ENCODE measurements around the gene CUL4B. TPM values are rescaled to one million over a fixed set of nuclear protein-coding genes. Genes with fewer than 3 reads are reported as not detected.
"Not testable (repeated sequence)": the region's sequence is repeated elsewhere in the genome, so short reads cannot be mapped to it uniquely, and the experiment has no call there.

CUL4B gene
- total RNA-seq, 4 donors from 2014 or later = 18.6 to 47.2 (median 28.4) TPM

DNA sequence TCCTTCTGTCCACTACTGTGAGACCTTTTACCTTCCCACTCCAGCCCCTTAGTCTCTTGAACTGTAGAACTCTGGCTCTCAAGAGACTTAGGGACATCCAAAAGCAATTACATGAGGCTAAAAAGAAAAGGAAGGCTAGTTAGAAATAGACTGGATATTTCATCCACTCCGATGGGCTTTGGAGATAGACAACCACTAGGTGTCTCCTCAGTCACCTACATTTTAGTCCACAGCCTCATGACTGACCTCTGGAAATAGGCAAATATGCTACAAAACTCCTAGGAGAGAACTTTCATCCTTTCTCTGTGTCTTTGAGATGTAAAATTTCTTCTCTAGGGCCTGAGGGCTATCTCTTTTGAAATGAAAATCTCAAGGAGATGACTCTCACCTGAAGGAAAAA is 46.5 kb downstream of the CUL4B start:
- Histone ChIP-seq H3K9me3 (no peaks in the 10 kb centered on the region), H3K4me1 (no peaks in the 10 kb centered on the region), H3K27ac (no peak overlapping the region), H3K4me3 (no peak overlapping the region), H3K36me3 (no peaks in the 10 kb centered on the region), H3K27me3 (no peaks in the 10 kb centered on the region)
- DNase-seq (ENCODE audit: low spot score in 2 of 2) = no peak
- 42% methylated on average over 1 of the region's 1 CpG for WGBS
- TF ChIP-seq POLR2AphosphoS5 (IDR thresholded peaks at IDR 0.05) = no peak
- TF ChIP-seq, protein P1, sequence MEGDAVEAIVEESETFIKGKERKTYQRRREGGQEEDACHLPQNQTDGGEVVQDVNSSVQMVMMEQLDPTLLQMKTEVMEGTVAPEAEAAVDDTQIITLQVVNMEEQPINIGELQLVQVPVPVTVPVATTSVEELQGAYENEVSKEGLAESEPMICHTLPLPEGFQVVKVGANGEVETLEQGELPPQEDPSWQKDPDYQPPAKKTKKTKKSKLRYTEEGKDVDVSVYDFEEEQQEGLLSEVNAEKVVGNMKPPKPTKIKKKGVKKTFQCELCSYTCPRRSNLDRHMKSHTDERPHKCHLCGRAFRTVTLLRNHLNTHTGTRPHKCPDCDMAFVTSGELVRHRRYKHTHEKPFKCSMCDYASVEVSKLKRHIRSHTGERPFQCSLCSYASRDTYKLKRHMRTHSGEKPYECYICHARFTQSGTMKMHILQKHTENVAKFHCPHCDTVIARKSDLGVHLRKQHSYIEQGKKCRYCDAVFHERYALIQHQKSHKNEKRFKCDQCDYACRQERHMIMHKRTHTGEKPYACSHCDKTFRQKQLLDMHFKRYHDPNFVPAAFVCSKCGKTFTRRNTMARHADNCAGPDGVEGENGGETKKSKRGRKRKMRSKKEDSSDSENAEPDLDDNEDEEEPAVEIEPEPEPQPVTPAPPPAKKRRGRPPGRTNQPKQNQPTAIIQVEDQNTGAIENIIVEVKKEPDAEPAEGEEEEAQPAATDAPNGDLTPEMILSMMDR (IDR thresholded peaks at IDR 0.05) = no peak
- no peak for TF ChIP-seq POLR2A (IDR thresholded peaks at IDR 0.05)

DNA sequence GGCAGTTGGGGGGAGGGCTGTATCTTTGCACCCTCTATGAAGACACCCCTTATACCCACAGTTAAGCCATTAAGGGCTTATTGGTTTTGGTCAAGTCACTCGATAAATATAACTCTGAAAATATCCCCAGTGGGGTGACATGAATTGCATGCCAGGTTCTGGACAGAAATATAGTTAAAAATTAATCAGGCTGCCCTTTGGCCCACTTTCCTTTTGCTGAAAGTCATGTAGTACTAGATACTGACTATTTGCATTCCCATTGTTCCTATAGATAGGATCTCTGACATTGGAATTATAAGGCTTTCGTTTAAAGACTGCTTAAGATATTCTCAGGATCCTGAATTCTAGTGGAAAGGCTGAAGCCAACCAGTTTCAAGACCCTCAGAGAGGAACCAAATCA is 48.1 kb downstream of the CUL4B start:
- WGBS = 68% methylated on average over 2 of the region's 2 CpGs
- H3K4me1 ChIP-seq = no peaks in the 10 kb centered on the region
- DNase-seq (ENCODE audit: low spot score in 2 of 2) = no peak

DNA sequence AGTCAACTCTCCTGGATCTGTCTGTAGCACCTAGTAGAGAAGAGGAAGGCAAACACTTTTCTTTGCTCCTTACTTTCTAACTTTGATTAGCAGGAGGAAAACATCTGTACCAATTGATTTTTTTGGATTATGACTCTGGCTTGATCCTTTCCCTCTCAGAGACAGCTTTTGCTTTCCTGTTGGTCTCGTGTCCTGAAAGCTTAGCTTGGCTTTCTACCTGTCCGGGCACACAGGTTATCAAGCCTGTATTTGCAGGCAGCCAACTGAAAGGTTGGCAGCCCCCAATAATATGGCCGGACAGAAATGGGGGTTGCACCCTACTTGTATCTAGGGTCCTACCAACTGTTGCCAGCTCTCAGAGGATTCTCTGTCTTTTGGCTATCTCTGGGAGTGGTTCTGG is 48.5 kb downstream of the CUL4B start:
- H3K4me1 ChIP-seq = no peaks in the 10 kb centered on the region
- no peak for DNase-seq (ENCODE audit: low spot score in 2 of 2)
- WGBS = 61% methylated on average over 3 of the region's 3 CpGs
- TF ChIP-seq EP300 (IDR thresholded peaks at IDR 0.05) = no peak
- no peak for TF ChIP-seq POLR2A (IDR thresholded peaks at IDR 0.05)
- TF ChIP-seq POLR2AphosphoS5 (IDR thresholded peaks at IDR 0.05) = no peak
- TF ChIP-seq, protein P1 (IDR thresholded peaks at IDR 0.05) = no peak
- no peak overlapping the region for H3K4me3 ChIP-seq
- H3K27ac ChIP-seq = no peak overlapping the region
- H3K36me3 ChIP-seq = no peaks in the 10 kb centered on the region
- no peaks in the 10 kb centered on the region for H3K27me3 ChIP-seq
- H3K9me3 ChIP-seq = no peaks in the 10 kb centered on the region

More for the DNA sequence above, 48.1 kb downstream of the CUL4B start:
- H3K27ac ChIP-seq = no peak overlapping the region
- H3K36me3 ChIP-seq = no peaks in the 10 kb centered on the region
- no peak for TF ChIP-seq EP300 (IDR thresholded peaks at IDR 0.05)
- H3K4me3 ChIP-seq = no peak overlapping the region
- no peaks in the 10 kb centered on the region for H3K27me3 ChIP-seq
- H3K9me3 ChIP-seq = no peaks in the 10 kb centered on the region

DNA sequence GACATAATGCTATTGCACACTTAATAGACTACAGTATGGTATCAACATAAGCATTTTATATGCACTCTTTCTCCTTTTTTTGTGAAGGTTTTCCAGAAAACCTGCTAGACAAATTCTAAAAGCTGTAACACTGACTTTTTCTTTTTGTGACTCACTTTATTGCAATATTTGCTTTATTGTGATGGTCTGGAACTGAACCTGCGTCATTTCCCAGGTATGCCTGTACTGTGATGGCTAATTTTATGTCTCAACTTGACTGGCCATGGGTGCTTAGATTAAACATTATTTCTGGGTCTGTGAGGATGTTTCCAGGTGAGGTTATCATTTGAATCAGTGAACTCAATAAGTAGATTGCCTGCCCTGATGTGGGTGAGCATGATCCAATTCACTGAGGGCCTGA is 56.2 kb downstream of the CUL4B start:
- WGBS = 74% methylated on average over 1 of the region's 1 CpG

DNA sequence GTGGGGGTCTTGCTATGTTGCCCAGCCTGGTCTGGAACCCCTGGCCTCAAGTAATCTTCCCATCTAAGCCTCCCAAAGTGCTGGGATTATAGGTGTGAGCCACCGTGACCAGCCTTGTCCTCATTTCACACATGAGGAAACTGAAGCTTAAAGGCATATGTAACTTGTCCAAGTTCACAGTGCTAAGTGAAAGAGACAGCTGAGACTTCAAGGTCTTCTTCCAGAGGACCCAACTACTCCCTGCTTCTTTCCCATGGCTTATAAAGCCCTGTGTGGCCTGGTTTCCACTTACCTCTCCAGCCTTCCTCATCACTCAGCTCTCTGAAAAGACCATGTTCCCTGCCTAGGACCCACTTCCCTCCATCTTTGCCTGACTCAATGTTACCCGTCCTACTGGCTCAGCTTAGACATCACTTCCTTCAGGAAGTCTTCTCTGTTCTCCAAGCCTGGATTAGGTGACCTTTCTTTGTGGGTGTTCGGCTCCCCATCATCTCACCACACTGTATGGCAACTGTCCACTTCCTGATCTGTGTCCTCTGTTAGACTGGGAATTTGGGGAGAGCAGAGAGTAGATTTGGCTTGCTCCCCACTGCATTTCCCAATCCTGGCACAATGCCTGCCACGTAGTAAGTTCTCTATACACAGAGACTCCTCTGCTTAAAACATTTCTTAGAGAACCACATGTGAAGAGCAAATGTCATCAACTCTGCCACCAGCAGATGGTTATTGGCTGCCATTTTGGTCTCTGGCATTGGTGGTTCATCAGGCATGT is 61.3 kb downstream of the CUL4B start:
- WGBS = 65% methylated on average over 4 of the region's 4 CpGs
- Histone ChIP-seq H3K27me3 (no peaks in the 10 kb centered on the region), H3K27ac (no peak overlapping the region), H3K9me3 (no peaks in the 10 kb centered on the region), H3K4me3 (no peak overlapping the region), H3K4me1 (no peaks in the 10 kb centered on the region), H3K36me3 (no peaks in the 10 kb centered on the region)
- no peak for DNase-seq (ENCODE audit: low spot score in 2 of 2)
- TF ChIP-seq, protein P1 (IDR thresholded peaks at IDR 0.05) = no peak
- TF ChIP-seq POLR2AphosphoS5 (IDR thresholded peaks at IDR 0.05) (no peak), POLR2A (IDR thresholded peaks at IDR 0.05) (no peak), EP300 (IDR thresholded peaks at IDR 0.05) (no peak)

More for the DNA sequence above, 56.2 kb downstream of the CUL4B start:
- H3K4me1 ChIP-seq = no peaks in the 10 kb centered on the region
- no peak for DNase-seq (ENCODE audit: low spot score in 2 of 2)
- no peaks in the 10 kb centered on the region for H3K27me3 ChIP-seq
- no peaks in the 10 kb centered on the region for H3K36me3 ChIP-seq
- no peak overlapping the region for H3K27ac ChIP-seq
- no peak overlapping the region for H3K4me3 ChIP-seq
- no peaks in the 10 kb centered on the region for H3K9me3 ChIP-seq
- TF ChIP-seq POLR2A (IDR thresholded peaks at IDR 0.05) = no peak
- TF ChIP-seq POLR2AphosphoS5 (IDR thresholded peaks at IDR 0.05) = no peak
- TF ChIP-seq, protein P1 (IDR thresholded peaks at IDR 0.05) = no peak
- no peak for TF ChIP-seq EP300 (IDR thresholded peaks at IDR 0.05)

DNA sequence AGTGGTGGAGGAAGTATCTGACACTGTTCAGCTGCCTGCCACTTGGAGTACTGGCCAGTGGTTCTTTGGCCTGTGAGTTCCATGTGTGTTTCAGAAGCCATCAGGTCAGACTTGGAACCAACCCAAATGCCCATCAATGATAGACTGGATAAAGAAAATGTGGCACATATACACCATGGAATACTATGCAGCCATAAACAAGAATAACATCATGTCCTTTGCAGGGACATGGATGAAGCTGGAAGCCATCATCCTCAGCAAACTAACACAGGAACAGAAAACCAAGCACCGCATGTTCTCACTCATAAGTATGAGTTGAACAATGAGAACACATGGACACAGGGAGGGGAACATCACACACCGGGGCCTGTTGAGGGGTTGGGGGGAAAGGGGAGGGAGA is 70.6 kb downstream of the CUL4B start:
- DNase-seq (ENCODE audit: low spot score in 2 of 2); H3K27me3 ChIP-seq; H3K9me3 ChIP-seq; H3K36me3 ChIP-seq; H3K4me3 ChIP-seq; H3K27ac ChIP-seq; H3K4me1 ChIP-seq: not testable (repeated sequence)
- 96% methylated on average over 2 of the region's 2 CpGs for WGBS
